Activated CD8-positive, alpha-beta memory T cell treated with anti-CD3 and anti-CD28 coated beads, Interleukin-2, amount 50 U/mL, for 1 hour (primary cell): ENCODE measurements around the gene SPDYE16.
A peak's percentile ranks its signal among the peaks of the same experiment; 100 is the strongest.
"Not testable (repeated sequence)": the region's sequence is repeated elsewhere in the genome, so short reads cannot be mapped to it uniquely, and the experiment has no call there.

Source experiments
- DNase-seq: peaks from one replicate; pipeline ENCODE4 v3.0.0-alpha.2; 2020; ENCODE audit errors: extremely low read depth

Gene SPDYE16

GRCh38 chr7:76504351-76505167 is 38.5 kb downstream of the SPDYE16 start:
- not testable (repeated sequence) for DNase-seq

GRCh38 chr7:76503244-76503643 is 39.9 kb downstream of the SPDYE16 start:
- not testable (repeated sequence) for DNase-seq

- DNase-seq = not testable (repeated sequence)
Observed at GRCh38 chr7:76502836-76503235, 40.3 kb downstream of the SPDYE16 start.

GRCh38 chr7:76502224-76502623 is 40.9 kb downstream of the SPDYE16 start:
- DNase-seq = not testable (repeated sequence)

- not testable (repeated sequence) for DNase-seq
Observed at GRCh38 chr7:76499924-76500241, 43.2 kb downstream of the SPDYE16 start.

- DNase-seq = not testable (repeated sequence)
Observed at GRCh38 chr7:76499201-76499923, 43.7 kb downstream of the SPDYE16 start.

GRCh38 chr7:76498583-76499200 is 44.4 kb downstream of the SPDYE16 start:
- DNase-seq = not testable (repeated sequence)

GRCh38 chr7:76497918-76498582 is 45.0 kb downstream of the SPDYE16 start:
- DNase-seq = not testable (repeated sequence)

- DNase-seq = not testable (repeated sequence)
Observed at GRCh38 chr7:76495717-76496116, 47.4 kb downstream of the SPDYE16 start.

- DNase-seq = not testable (repeated sequence)
Observed at GRCh38 chr7:76492139-76492538, 51.0 kb downstream of the SPDYE16 start.

- DNase-seq = not testable (repeated sequence)
Observed at GRCh38 chr7:76487969-76488368, 55.1 kb downstream of the SPDYE16 start.

GRCh38 chr7:76486618-76487017 is 56.5 kb downstream of the SPDYE16 start:
- DNase-seq = peak; percentile 7

GRCh38 chr7:76485822-76486610 is 57.1 kb downstream of the SPDYE16 start:
- not testable (repeated sequence) for DNase-seq

GRCh38 chr7:76484456-76484855 is 58.6 kb downstream of the SPDYE16 start:
- not testable (repeated sequence) for DNase-seq

GRCh38 chr7:76483081-76483480 is 60.0 kb downstream of the SPDYE16 start:
- not testable (repeated sequence) for DNase-seq

- not testable (repeated sequence) for DNase-seq
Observed at GRCh38 chr7:76482660-76483059, 60.4 kb downstream of the SPDYE16 start.
